Thoracic aorta (tissue), 2 donors: Measurements from ENCODE around the gene NNMT. TPM values are rescaled to one million over a fixed set of nuclear protein-coding genes. Genes with fewer than 3 reads are reported as not detected.

Source experiments
- ATAC-seq: fragments of 150-250 bp; one replicate; pipeline ENCODE4 v1.8.0; 2017; ENCODE audit warnings: low read depth; ENCODE audit not compliant: insufficient number of reproducible peaks, low FRiP score
- DNase-seq: peaks from one replicate; pipeline ENCODE4 v3.0.0-alpha.2; 2020; ENCODE audit warnings: low spot score
- H3K27ac ChIP-seq, 2 donors: fragments of 200-600 bp; sonication (generic); 1 replicate in 1 of 2; 2 replicates in 1 of 2; pipeline ENCODE4 v1.5.1; 2016; ENCODE audit warnings: mild to moderate bottlenecking in 2 of 2, moderate library complexity in 2 of 2
- H3K27me3 ChIP-seq: fragments of 200-600 bp; sonication (generic); replicated peaks from 2 replicates; pipeline ENCODE4 v1.6.0; 2016; ENCODE audit warnings: mild to moderate bottlenecking; ENCODE audit not compliant: insufficient read depth
- H3K36me3 ChIP-seq: fragments of 200-600 bp; sonication (generic); one replicate; pipeline ENCODE4 v1.5.1; 2016
- H3K4me1 ChIP-seq, 2 donors: fragments of 200-600 bp; sonication (generic); 1 replicate in 1 of 2; 2 replicates in 1 of 2; pipeline versions ENCODE4 v1.5.1 to v1.6.0; 2016; ENCODE audit warnings: low read depth in 2 of 2, mild to moderate bottlenecking in 1 of 2; ENCODE audit not compliant: control insufficient read depth in 1 of 2
- H3K4me3 ChIP-seq: fragments of 200-600 bp; sonication (generic); 2 replicates; pipeline ENCODE4 v1.5.1; 2016; ENCODE audit warnings: mild to moderate bottlenecking
- H3K9me3 ChIP-seq: fragments of 200-600 bp; sonication (generic); 2 replicates; pipeline ENCODE4 v1.5.1; 2016
- total RNA-seq, 2 donors: library from RNA; depleted of rRNA; stranded (reverse); fragments of >200 nt; gene quantifications; one replicate each; pipeline versions ENCODE4 v1.1.0 to v1.2.3, GENCODE V29; 2016
- TF ChIP-seq, protein P1 (sequence below): fragments of 200-600 bp; sonication (generic); IDR thresholded peaks from one replicate; pipeline ENCODE4 v1.5.1; 2019; ENCODE audit warnings: antibody characterized with exemption

The NNMT gene
- total RNA-seq, 2 donors from 2014 or later, result 583 to 1,213 TPM

DNA sequence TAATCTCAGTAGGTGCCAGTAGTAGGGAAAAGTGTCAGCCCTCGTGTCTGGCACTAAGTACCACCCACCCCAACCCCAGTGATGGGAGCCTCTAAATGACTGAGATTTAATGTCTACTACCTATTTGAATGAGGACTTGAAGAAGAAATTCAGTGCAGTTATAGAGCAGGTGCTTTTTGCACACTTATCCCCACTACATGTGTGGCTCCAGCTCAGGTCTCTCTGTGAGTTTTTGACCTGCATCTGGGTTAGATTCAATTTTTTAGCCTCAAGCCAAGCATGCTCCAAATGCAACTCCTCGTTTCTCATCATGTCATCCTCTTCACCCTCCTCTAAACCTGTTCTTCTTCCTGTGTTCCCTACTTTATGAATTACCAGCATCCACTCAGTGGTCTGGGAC, 24.9 kb upstream of the NNMT start:
- TF ChIP-seq, protein P1, sequence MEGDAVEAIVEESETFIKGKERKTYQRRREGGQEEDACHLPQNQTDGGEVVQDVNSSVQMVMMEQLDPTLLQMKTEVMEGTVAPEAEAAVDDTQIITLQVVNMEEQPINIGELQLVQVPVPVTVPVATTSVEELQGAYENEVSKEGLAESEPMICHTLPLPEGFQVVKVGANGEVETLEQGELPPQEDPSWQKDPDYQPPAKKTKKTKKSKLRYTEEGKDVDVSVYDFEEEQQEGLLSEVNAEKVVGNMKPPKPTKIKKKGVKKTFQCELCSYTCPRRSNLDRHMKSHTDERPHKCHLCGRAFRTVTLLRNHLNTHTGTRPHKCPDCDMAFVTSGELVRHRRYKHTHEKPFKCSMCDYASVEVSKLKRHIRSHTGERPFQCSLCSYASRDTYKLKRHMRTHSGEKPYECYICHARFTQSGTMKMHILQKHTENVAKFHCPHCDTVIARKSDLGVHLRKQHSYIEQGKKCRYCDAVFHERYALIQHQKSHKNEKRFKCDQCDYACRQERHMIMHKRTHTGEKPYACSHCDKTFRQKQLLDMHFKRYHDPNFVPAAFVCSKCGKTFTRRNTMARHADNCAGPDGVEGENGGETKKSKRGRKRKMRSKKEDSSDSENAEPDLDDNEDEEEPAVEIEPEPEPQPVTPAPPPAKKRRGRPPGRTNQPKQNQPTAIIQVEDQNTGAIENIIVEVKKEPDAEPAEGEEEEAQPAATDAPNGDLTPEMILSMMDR, result no peak

DNA sequence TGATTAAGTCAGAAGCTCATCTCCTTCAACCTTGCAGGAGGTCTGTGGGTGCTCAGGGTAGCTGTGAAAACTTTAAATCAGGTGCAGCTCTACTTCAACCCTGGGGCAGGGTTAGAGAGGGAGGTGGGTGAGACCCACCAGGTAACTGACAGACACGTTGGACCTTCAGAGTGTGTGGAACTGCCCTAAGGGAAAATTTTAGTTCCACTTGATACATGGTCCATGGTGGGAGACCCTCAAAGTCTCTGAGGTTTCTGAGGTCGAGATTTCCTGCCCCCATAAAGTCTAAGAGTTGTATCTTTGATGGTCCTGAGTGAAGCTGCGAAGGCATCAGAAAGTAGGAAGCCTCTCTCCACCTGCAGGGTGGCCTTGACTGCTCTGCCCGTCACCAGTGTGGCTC, 23.9 kb upstream of the NNMT start:
- Histone ChIP-seq H3K36me3 (peaks cover 3% of the 10 kb centered on the region), H3K4me1 (peaks cover 8 to 10% of the 10 kb centered on the region in 2 donors), H3K27ac (no peak overlapping the region), H3K4me3 (no peak overlapping the region), H3K27me3 (no peaks in the 10 kb centered on the region), H3K9me3 (no peaks in the 10 kb centered on the region)
- TF ChIP-seq, protein P1, result no peak
- DNase-seq, result no peak
- ATAC-seq, result no peak

More for the DNA sequence above, 24.9 kb upstream of the NNMT start:
- ATAC-seq, result no peak
- DNase-seq, result no peak
- Histone ChIP-seq H3K9me3 (no peaks in the 10 kb centered on the region), H3K4me1 (peaks cover 8 to 10% of the 10 kb centered on the region in 2 donors), H3K36me3 (peaks cover 3% of the 10 kb centered on the region), H3K4me3 (no peak overlapping the region), H3K27me3 (no peaks in the 10 kb centered on the region), H3K27ac (no peak overlapping the region)

DNA sequence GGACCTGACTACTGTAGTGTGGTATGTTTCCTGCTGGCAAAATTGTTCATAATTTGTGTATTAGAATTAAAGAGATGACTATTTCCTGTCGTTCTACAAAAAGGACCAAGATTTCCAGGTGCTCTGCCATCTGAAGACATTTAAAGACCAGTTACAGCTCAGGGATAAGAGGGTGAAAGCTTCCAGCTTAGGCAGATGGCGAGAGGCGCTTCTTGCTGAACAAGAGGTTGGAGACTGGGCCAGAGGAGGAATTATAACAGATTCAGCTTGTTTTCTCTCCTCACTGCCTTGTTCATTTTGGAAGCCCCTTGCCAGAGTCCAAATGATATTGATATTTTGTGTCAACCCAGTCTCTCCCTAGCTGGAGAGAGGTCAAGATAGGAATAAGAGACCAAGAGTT, 23.1 kb upstream of the NNMT start:
- Histone ChIP-seq H3K4me3 (no peak overlapping the region), H3K27ac (no peak overlapping the region), H3K4me1 (peaks cover 8 to 10% of the 10 kb centered on the region in 2 donors), H3K36me3 (peaks cover 3% of the 10 kb centered on the region), H3K9me3 (no peaks in the 10 kb centered on the region), H3K27me3 (no peaks in the 10 kb centered on the region)
- ATAC-seq (no peak), DNase-seq (no peak)
- TF ChIP-seq, protein P1, result no peak

- TF ChIP-seq, protein P1, result no peak
- DNase-seq (no peak), ATAC-seq (no peak)
- Histone ChIP-seq H3K4me1 (peaks cover 8 to 10% of the 10 kb centered on the region in 2 donors), H3K4me3 (no peak overlapping the region), H3K36me3 (peaks cover 3% of the 10 kb centered on the region), H3K9me3 (no peaks in the 10 kb centered on the region), H3K27ac (no peak overlapping the region), H3K27me3 (no peaks in the 10 kb centered on the region)
Measured at GRCh38 chr11:114273890-114274635, 22.1 kb upstream of the NNMT start.

- Histone ChIP-seq H3K9me3 (no peaks in the 10 kb centered on the region), H3K4me1 (peaks cover 8 to 12% of the 10 kb centered on the region in 2 donors), H3K36me3 (peaks cover 3% of the 10 kb centered on the region), H3K27ac (no peak overlapping the region), H3K4me3 (no peak overlapping the region), H3K27me3 (no peaks in the 10 kb centered on the region)
- DNase-seq, result no peak
- TF ChIP-seq, protein P1, result no peak
- ATAC-seq, result no peak
Measured at GRCh38 chr11:114274637-114275036, 21.6 kb upstream of the NNMT start.
